NB4 (cell line): ENCODE results near the gene TMA7B.

Experiments used
- CTCF ChIP-seq: IDR thresholded peaks from one replicate; pipeline ENCODE4 v1.5.1; 2012; ENCODE audit warnings: low read depth, low read length
- MYC ChIP-seq: IDR thresholded peaks from 2 replicates; pipeline ENCODE4 v1.6.1; 2011; ENCODE audit warnings: low read depth, low read length
- POLR2A ChIP-seq: IDR thresholded peaks from 2 replicates; pipeline ENCODE4 v1.6.1; 2011; ENCODE audit warnings: mild to moderate bottlenecking; ENCODE audit not compliant: insufficient read length; ENCODE audit errors: extremely low read depth
- TF ChIP-seq, protein P1 (sequence below): IDR thresholded peaks from 2 replicates; pipeline ENCODE4 v1.6.1; 2011; ENCODE audit warnings: low read depth, low read length

GRCh38 chr22:39994041-39994565, 33.9 kb downstream of the TMA7B start:
- TF ChIP-seq CTCF, result no peak
- TF ChIP-seq, protein P1, sequence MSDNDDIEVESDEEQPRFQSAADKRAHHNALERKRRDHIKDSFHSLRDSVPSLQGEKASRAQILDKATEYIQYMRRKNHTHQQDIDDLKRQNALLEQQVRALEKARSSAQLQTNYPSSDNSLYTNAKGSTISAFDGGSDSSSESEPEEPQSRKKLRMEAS, result no peak
- no peak for TF ChIP-seq POLR2A
- TF ChIP-seq MYC, result no peak
